PFSK-1 (cell line): Measurements from ENCODE around the gene SSU72.

ENCODE experiments used
- FOXP2 ChIP-seq: optimal IDR thresholded peaks from 2 replicates; pipeline ENCODE3; 2011; ENCODE audit warnings: borderline replicate concordance, control low read depth, inconsistent platforms; ENCODE audit not compliant: insufficient read depth; ENCODE audit errors: extremely low read length, extremely low read depth
- POLR2AphosphoS5 ChIP-seq: IDR thresholded peaks from 2 replicates; pipeline ENCODE4 v1.6.1; 2012; ENCODE audit warnings: low read depth, mild to moderate bottlenecking, control low read depth, low read length, moderate library complexity
- REST ChIP-seq, 2 experiments: IDR thresholded peaks; 2 replicates each; pipeline versions ENCODE4 v1.6.1 to v1.8.0; 2011 to 2012; ENCODE audit warnings: low read depth in 2 of 2, low read length in 2 of 2, control low read depth in 1 of 2, inconsistent platforms in 1 of 2, mild to moderate bottlenecking in 1 of 2, moderate library complexity in 1 of 2; ENCODE audit not compliant: insufficient read depth in 1 of 2
- SIN3A ChIP-seq: IDR thresholded peaks from 2 replicates; pipeline ENCODE4 v1.6.1; 2012; ENCODE audit warnings: mild to moderate bottlenecking, low read length, moderate library complexity, borderline replicate concordance; ENCODE audit not compliant: insufficient read depth
- TAF1 ChIP-seq: IDR thresholded peaks from 2 replicates; pipeline ENCODE4 v1.6.1; 2012; ENCODE audit warnings: low read length, control low read depth, borderline replicate concordance; ENCODE audit not compliant: insufficient read depth

Gene SSU72

GRCh38 chr1:1605724-1606123 lies 31.1 kb upstream of the SSU72 start:
- TF ChIP-seq REST (IDR thresholded peaks at IDR 0.05; ENCODE audit: insufficient read depth in 1 of 2, low read depth in 2 of 2, low read length in 2 of 2) (no peak), FOXP2 (no peak), POLR2AphosphoS5 (no peak), SIN3A (no peak), TAF1 (no peak)

- no peak for TF ChIP-seq REST (IDR thresholded peaks at IDR 0.05; ENCODE audit: insufficient read depth in 1 of 2, low read depth in 2 of 2, low read length in 2 of 2)
- TF ChIP-seq SIN3A: no peak
- no peak for TF ChIP-seq TAF1
- TF ChIP-seq FOXP2: no peak
- TF ChIP-seq POLR2AphosphoS5: no peak
Observed at GRCh38 chr1:1605034-1605591, 30.4 kb upstream of the SSU72 start.

GRCh38 chr1:1604374-1605033 lies 29.8 kb upstream of the SSU72 start:
- TF ChIP-seq SIN3A: no peak
- TF ChIP-seq REST (IDR thresholded peaks at IDR 0.05; ENCODE audit: insufficient read depth in 1 of 2, low read depth in 2 of 2, low read length in 2 of 2): no peak
- TF ChIP-seq POLR2AphosphoS5: no peak
- no peak for TF ChIP-seq FOXP2
- no peak for TF ChIP-seq TAF1

GRCh38 chr1:1603671-1604373 lies 29.2 kb upstream of the SSU72 start:
- TF ChIP-seq REST (IDR thresholded peaks at IDR 0.05; ENCODE audit: insufficient read depth in 1 of 2, low read depth in 2 of 2, low read length in 2 of 2): no peak
- TF ChIP-seq SIN3A: no peak
